CD14-positive monocyte (primary cell): ENCODE results near the gene DENND1A. TPM values are rescaled to one million over a fixed set of nuclear protein-coding genes. Genes with fewer than 3 reads are reported as not detected.

Source experiments
- DNase-seq, 3 donors: peaks; one replicate each; pipeline ENCODE4 v3.0.0-alpha.2; 2011 to 2022
- H2AFZ ChIP-seq: 2 replicates; pipeline ENCODE4 v1.6.0; 2012; ENCODE audit warnings: mild to moderate bottlenecking, low read depth, low read length, inconsistent platforms; ENCODE audit not compliant: insufficient read depth, poor library complexity, severe bottlenecking
- H3K27ac ChIP-seq, 2 donors: 1 replicate in 1 of 2; 2 replicates in 1 of 2; pipeline ENCODE4 v1.5.1; 2012 to 2013; ENCODE audit warnings: low read length in 2 of 2, control low read depth in 1 of 2, inconsistent platforms in 1 of 2, low read depth in 1 of 2, mild to moderate bottlenecking in 1 of 2
- H3K27me3 ChIP-seq, 2 donors: one replicate each; pipeline versions ENCODE4 v1.6.0 to v1.6.1; 2011 to 2013; ENCODE audit warnings: low read length in 2 of 2; ENCODE audit not compliant: control insufficient read depth in 2 of 2, insufficient read depth in 2 of 2
- H3K36me3 ChIP-seq, 2 donors: replicated peaks in 1 of 2; 1 replicate in 1 of 2; 2 replicates in 1 of 2; pipeline versions ENCODE4 v1.5.1 to v1.6.1; 2012 to 2013; ENCODE audit warnings: low read length in 2 of 2, control low read depth in 1 of 2, inconsistent platforms in 1 of 2, mild to moderate bottlenecking in 1 of 2; ENCODE audit not compliant: insufficient read depth in 2 of 2, control insufficient read depth in 1 of 2
- H3K4me1 ChIP-seq, 2 donors: 1 replicate in 1 of 2; 2 replicates in 1 of 2; pipeline versions ENCODE4 v1.5.1 to v1.6.1; 2012 to 2013; ENCODE audit warnings: low read length in 2 of 2, control low read depth in 1 of 2, inconsistent platforms in 1 of 2, mild to moderate bottlenecking in 1 of 2, moderate library complexity in 1 of 2; ENCODE audit not compliant: insufficient read depth in 2 of 2, control insufficient read depth in 1 of 2
- H3K4me2 ChIP-seq: replicated peaks from 2 replicates; pipeline ENCODE3; 2012; ENCODE audit warnings: low read length, moderate library complexity, mild to moderate bottlenecking; ENCODE audit not compliant: poor library complexity, severe bottlenecking; ENCODE audit errors: extremely low read depth
- H3K4me3 ChIP-seq, 3 experiments: fragments of 200-600 bp in 1 of 3; sonication (generic) in 1 of 3; replicated peaks in 1 of 3; 1 replicate in 2 of 3; 2 replicates in 1 of 3; pipeline ENCODE4 v1.5.1; 2011 to 2013; ENCODE audit warnings: low read length in 3 of 3, mild to moderate bottlenecking in 3 of 3, control low read depth in 2 of 3, low read depth in 2 of 3, inconsistent platforms in 1 of 3, moderate library complexity in 1 of 3
- H3K79me2 ChIP-seq: 2 replicates; pipeline ENCODE4 v1.6.0; 2012; ENCODE audit warnings: mild to moderate bottlenecking, control low read depth, inconsistent platforms, low read length, moderate library complexity; ENCODE audit not compliant: insufficient read depth
- H3K9ac ChIP-seq: 2 replicates; pipeline ENCODE4 v1.6.0; 2017; ENCODE audit warnings: low read length, mild to moderate bottlenecking; ENCODE audit not compliant: insufficient read depth, poor library complexity, severe bottlenecking
- H3K9me3 ChIP-seq, 2 donors: replicated peaks in 1 of 2; 1 replicate in 1 of 2; 2 replicates in 1 of 2; pipeline versions ENCODE4 v1.5.1 to v1.6.1; 2012 to 2013; ENCODE audit warnings: low read length in 2 of 2, control low read depth in 1 of 2; ENCODE audit not compliant: control insufficient read depth in 1 of 2, insufficient read depth in 1 of 2
- H4K20me1 ChIP-seq: 2 replicates; pipeline ENCODE4 v1.6.0; 2012; ENCODE audit warnings: mild to moderate bottlenecking, low read length, control low read depth, moderate library complexity; ENCODE audit not compliant: insufficient read depth
- H3K27ac Mint-ChIP-seq, 7 donors: one replicate each; pipeline ENCODE4 v1.8.0; 2020; ENCODE audit warnings: mild to moderate bottlenecking in 7 of 7, mixed read lengths in 7 of 7, moderate library complexity in 6 of 7, inconsistent platforms in 2 of 7
- H3K27me3 Mint-ChIP-seq, 3 donors: one replicate each; pipeline ENCODE4 v1.8.0; 2021 to 2022; ENCODE audit warnings: low read depth in 3 of 3, mild to moderate bottlenecking in 3 of 3, mixed read lengths in 3 of 3, moderate library complexity in 3 of 3, inconsistent platforms in 1 of 3
- H3K36me3 Mint-ChIP-seq, 2 donors: one replicate each; pipeline ENCODE4 v1.8.0; 2020; ENCODE audit warnings: mixed read lengths in 2 of 2, inconsistent platforms in 1 of 2, mild to moderate bottlenecking in 1 of 2
- H3K4me1 Mint-ChIP-seq: one replicate; pipeline ENCODE4 v1.8.0; 2020; ENCODE audit warnings: mild to moderate bottlenecking, mixed read lengths
- H3K4me3 Mint-ChIP-seq, 2 donors: one replicate each; pipeline ENCODE4 v1.8.0; 2020; ENCODE audit warnings: mild to moderate bottlenecking in 2 of 2, mixed read lengths in 2 of 2, moderate library complexity in 1 of 2
- H3K9me3 Mint-ChIP-seq, 7 donors: one replicate each; pipeline ENCODE4 v1.8.0; 2020 to 2022; ENCODE audit warnings: mixed read lengths in 7 of 7, mild to moderate bottlenecking in 6 of 7, moderate library complexity in 6 of 7, inconsistent platforms in 2 of 7
- CTCF ChIP-seq: fragments of 200-600 bp; IDR thresholded peaks from one replicate; pipeline ENCODE4 v1.8.0; 2022; ENCODE audit warnings: antibody characterized with exemption, mild to moderate bottlenecking
- WGBS: methylation state at CpG from one replicate; pipeline ENCODE4 v1.1.5; 2013; ENCODE audit warnings: missing lambda C conversion rate; ENCODE audit not compliant: insufficient coverage; 5-methylcytosine and 5-hydroxymethylcytosine counted together
- intact Hi-C, 2 donors: fragments of 100-400 bp; cut with micrococcal nuclease; formaldehyde crosslinking; loops; one replicate each; pipeline versions ENCODE4 v1.15.0 to v1.15.1; 2023
- polyA plus RNA-seq, 3 donors: library from polyadenylated mRNA; depleted of rRNA in 1 of 3; unstranded in 2 of 3; stranded (reverse) in 1 of 3; fragments of 300-500 nt in 2 of 3; fragments of >200 nt in 1 of 3; fragmentation: Illumina TruSeq in 2 of 3; gene quantifications; 1 replicate in 2 of 3; 2 replicates in 1 of 3; pipeline ENCODE4 v1.2.3, GENCODE V29; 2012 to 2021

DENND1A gene
- polyA plus RNA-seq, 3 donors = 24.8 to 73.0 (median 29.4) TPM

GRCh38 chr9:123753016-123753415 is 176.9 kb downstream of the DENND1A start:
- H3K27ac ChIP-seq = peak overlapping the region in 1 of 2 donors; percentile 21

GRCh38 chr9:123749580-123750202 is 180.2 kb downstream of the DENND1A start:
- H4K20me1 ChIP-seq = peaks cover 99% of the 10 kb centered on the region
- no peaks in the 10 kb centered on the region for H3K27me3 ChIP-seq
- H3K79me2 ChIP-seq = peaks cover 38% of the 10 kb centered on the region
- H3K4me3 Mint-ChIP-seq = no peak overlapping the region
- peak overlapping the region; percentile 20 for H3K4me2 ChIP-seq
- no peak overlapping the region for H3K4me3 ChIP-seq
- H3K36me3 Mint-ChIP-seq = peaks cover 32 to 49% of the 10 kb centered on the region in 2 donors
- peaks cover 2 to 67% of the 10 kb centered on the region in 2 donors for H3K36me3 ChIP-seq
- peaks cover 19 to 24% of the 10 kb centered on the region in 2 donors for H3K4me1 ChIP-seq
- peaks cover 43% of the 10 kb centered on the region for H3K4me1 Mint-ChIP-seq
- H3K27ac Mint-ChIP-seq = peak overlapping the region in 6 of 7 donors; percentile 7 to 84 (median 64)
- H3K9me3 Mint-ChIP-seq = no peaks in the 10 kb centered on the region
- TF ChIP-seq CTCF = no peak
- no peaks in the 10 kb centered on the region for H3K9me3 ChIP-seq
- no peak overlapping the region for H2AFZ ChIP-seq
- WGBS = 0% methylated on average over 1 of the region's 4 CpGs
- peak overlapping the region; percentile 26 to 56 for H3K27ac ChIP-seq
- H3K9ac ChIP-seq = no peak overlapping the region
- peak; percentile 21 to 58 (median 40) for DNase-seq
- intact Hi-C loops = no loop called here
- no peaks in the 10 kb centered on the region for H3K27me3 Mint-ChIP-seq

More at GRCh38 chr9:123753016-123753415, 176.9 kb downstream of the DENND1A start:
- H3K27ac Mint-ChIP-seq = no peak overlapping the region
- no peak overlapping the region for H3K4me3 ChIP-seq
- peaks cover 27% of the 10 kb centered on the region for H3K79me2 ChIP-seq
- intact Hi-C loops = no loop called here
- WGBS = no CpG with 5 or more reads among the region's 1 CpG
- no peaks in the 10 kb centered on the region for H3K27me3 Mint-ChIP-seq
- H3K9ac ChIP-seq = no peak overlapping the region
- peaks cover 100% of the 10 kb centered on the region for H4K20me1 ChIP-seq
- H3K36me3 Mint-ChIP-seq = peaks cover 50 to 75% of the 10 kb centered on the region in 2 donors
- H3K27me3 ChIP-seq = no peaks in the 10 kb centered on the region
- H3K4me1 ChIP-seq = peaks cover 21 to 24% of the 10 kb centered on the region in 2 donors
- H3K9me3 ChIP-seq = no peaks in the 10 kb centered on the region
- no peak overlapping the region for H3K4me2 ChIP-seq
- no peak overlapping the region for H3K4me3 Mint-ChIP-seq
- no peak for DNase-seq
- peaks cover 19 to 86% of the 10 kb centered on the region in 2 donors for H3K36me3 ChIP-seq
- H3K9me3 Mint-ChIP-seq = no peaks in the 10 kb centered on the region
- no peak overlapping the region for H2AFZ ChIP-seq
- H3K4me1 Mint-ChIP-seq = peaks cover 49% of the 10 kb centered on the region
- no peak for TF ChIP-seq CTCF
